Panc1 (cell line): ENCODE measurements around the gene GABARAP.

Experiments
- CTCF ChIP-seq: fragments of 450-650 bp; IDR thresholded peaks from 2 replicates; pipeline ENCODE4 v1.5.1; 2017; ENCODE audit warnings: mild to moderate bottlenecking
- POLR2AphosphoS5 ChIP-seq: IDR thresholded peaks from 2 replicates; pipeline ENCODE4 v1.6.1; 2012; ENCODE audit warnings: mild to moderate bottlenecking, low read depth, low read length, moderate library complexity
- REST ChIP-seq, 2 experiments: IDR thresholded peaks; 2 replicates each; pipeline ENCODE4 v1.6.1; 2011 to 2012; ENCODE audit warnings: low read depth in 2 of 2, control low read depth in 1 of 2, low read length in 1 of 2, mild to moderate bottlenecking in 1 of 2, moderate library complexity in 1 of 2; ENCODE audit not compliant: insufficient read depth in 1 of 2
- SIN3A ChIP-seq: IDR thresholded peaks from 2 replicates; pipeline ENCODE4 v1.6.1; 2012; ENCODE audit warnings: low read depth, mild to moderate bottlenecking, low read length, moderate library complexity, borderline replicate concordance; ENCODE audit not compliant: insufficient read depth
- TCF7L2 ChIP-seq: IDR thresholded peaks from 2 replicates; pipeline ENCODE4 v1.6.1; 2011; ENCODE audit warnings: mild to moderate bottlenecking, low read depth, low read length, inconsistent platforms

- TF ChIP-seq CTCF (no peak), SIN3A (no peak), POLR2AphosphoS5 (no peak), TCF7L2 (no peak), REST (IDR thresholded peaks at IDR 0.05; ENCODE audit: insufficient read depth in 1 of 2, low read depth in 2 of 2, low read length in 1 of 2) (no peak)
These were observed 45.4 kb downstream of the GABARAP start for GRCh38 chr17:7196651-7197401.
